ENCODE measurements around the gene DNAJC6. TPM values are rescaled to one million over a fixed set of nuclear protein-coding genes. Genes with fewer than 3 reads are reported as not detected.

DNAJC6 gene
- total and polyA plus RNA-seq, 7 donors, result 0.09 to 2.2 (median 0.46) TPM

GRCh38 chr1:65412256-65412983, 103.1 kb downstream of the DNAJC6 start:
- Histone ChIP-seq H3K9me3 (no peaks in the 10 kb centered on the region), H3K27ac (no peak overlapping the region), H3K36me3 (ENCODE audit: insufficient read depth in 1 of 2, low read depth in 1 of 2) (no peaks in the 10 kb centered on the region), H3K27me3 (ENCODE audit: insufficient read depth in 3 of 3, low read length in 2 of 3) (no peaks in the 10 kb centered on the region), H3K4me3 (no peak overlapping the region), H3K4me1 (no peaks in the 10 kb centered on the region)
- intact Hi-C loops (cut with DNase I), result no loop called here
- 87 to 91% (median 88%) methylated on average over 4 of the region's 4 CpGs for WGBS, 3 donors
- ATAC-seq (no peak), DNase-seq (no peak)
- TF ChIP-seq, protein P1, sequence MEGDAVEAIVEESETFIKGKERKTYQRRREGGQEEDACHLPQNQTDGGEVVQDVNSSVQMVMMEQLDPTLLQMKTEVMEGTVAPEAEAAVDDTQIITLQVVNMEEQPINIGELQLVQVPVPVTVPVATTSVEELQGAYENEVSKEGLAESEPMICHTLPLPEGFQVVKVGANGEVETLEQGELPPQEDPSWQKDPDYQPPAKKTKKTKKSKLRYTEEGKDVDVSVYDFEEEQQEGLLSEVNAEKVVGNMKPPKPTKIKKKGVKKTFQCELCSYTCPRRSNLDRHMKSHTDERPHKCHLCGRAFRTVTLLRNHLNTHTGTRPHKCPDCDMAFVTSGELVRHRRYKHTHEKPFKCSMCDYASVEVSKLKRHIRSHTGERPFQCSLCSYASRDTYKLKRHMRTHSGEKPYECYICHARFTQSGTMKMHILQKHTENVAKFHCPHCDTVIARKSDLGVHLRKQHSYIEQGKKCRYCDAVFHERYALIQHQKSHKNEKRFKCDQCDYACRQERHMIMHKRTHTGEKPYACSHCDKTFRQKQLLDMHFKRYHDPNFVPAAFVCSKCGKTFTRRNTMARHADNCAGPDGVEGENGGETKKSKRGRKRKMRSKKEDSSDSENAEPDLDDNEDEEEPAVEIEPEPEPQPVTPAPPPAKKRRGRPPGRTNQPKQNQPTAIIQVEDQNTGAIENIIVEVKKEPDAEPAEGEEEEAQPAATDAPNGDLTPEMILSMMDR (IDR thresholded peaks at IDR 0.05), result no peak

DNA sequence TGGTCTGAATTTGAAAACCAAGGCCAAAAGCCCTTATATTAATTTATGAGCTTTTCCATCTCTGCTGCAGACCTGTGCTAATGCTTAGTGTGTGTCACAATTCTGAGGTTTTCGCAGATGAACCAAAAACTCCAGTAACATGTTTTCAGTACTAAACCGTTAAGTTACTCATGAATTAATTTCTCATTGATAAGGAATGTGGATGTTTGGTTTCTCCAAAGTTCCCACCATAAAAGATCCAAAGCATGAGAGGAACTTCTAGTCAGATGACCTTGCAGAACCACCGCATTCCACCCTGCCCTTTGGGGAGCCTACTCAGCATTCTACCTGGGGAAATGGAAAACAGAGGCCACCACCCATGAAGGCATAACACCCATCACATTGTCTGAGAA, 103.6 kb downstream of the DNAJC6 start:
- DNase-seq (no peak), ATAC-seq (no peak)
- 88 to 93% (median 90%) methylated on average over 3 of the region's 3 CpGs for WGBS, 3 donors
- no peaks in the 10 kb centered on the region for H3K9me3 ChIP-seq
- no peaks in the 10 kb centered on the region for H3K4me1 ChIP-seq
- TF ChIP-seq, protein P1 (IDR thresholded peaks at IDR 0.05), result no peak
- no peaks in the 10 kb centered on the region for H3K36me3 ChIP-seq (ENCODE audit: insufficient read depth in 1 of 2, low read depth in 1 of 2)
- H3K27ac ChIP-seq, result no peak overlapping the region
- intact Hi-C loops (cut with DNase I), result no loop called here
- no peak overlapping the region for H3K4me3 ChIP-seq
- no peaks in the 10 kb centered on the region for H3K27me3 ChIP-seq (ENCODE audit: insufficient read depth in 3 of 3, low read length in 2 of 3)

GRCh38 chr1:65414538-65414937, 105.2 kb downstream of the DNAJC6 start:
- intact Hi-C loops (cut with DNase I), result no loop called here
- H3K9me3 ChIP-seq, result no peaks in the 10 kb centered on the region
- no peak overlapping the region for H3K4me3 ChIP-seq
- H3K27me3 ChIP-seq (ENCODE audit: insufficient read depth in 3 of 3, low read length in 2 of 3), result no peaks in the 10 kb centered on the region
- peaks cover 3% of the 10 kb centered on the region for H3K4me1 ChIP-seq
- H3K27ac ChIP-seq, result no peak overlapping the region
- DNase-seq, result no peak
- TF ChIP-seq, protein P1 (IDR thresholded peaks at IDR 0.05), result no peak
- ATAC-seq, result no peak
- H3K36me3 ChIP-seq (ENCODE audit: insufficient read depth in 1 of 2, low read depth in 1 of 2), result no peaks in the 10 kb centered on the region
- WGBS, 3 donors, result 86 to 92% (median 89%) methylated on average over 4 of the region's 4 CpGs

DNA sequence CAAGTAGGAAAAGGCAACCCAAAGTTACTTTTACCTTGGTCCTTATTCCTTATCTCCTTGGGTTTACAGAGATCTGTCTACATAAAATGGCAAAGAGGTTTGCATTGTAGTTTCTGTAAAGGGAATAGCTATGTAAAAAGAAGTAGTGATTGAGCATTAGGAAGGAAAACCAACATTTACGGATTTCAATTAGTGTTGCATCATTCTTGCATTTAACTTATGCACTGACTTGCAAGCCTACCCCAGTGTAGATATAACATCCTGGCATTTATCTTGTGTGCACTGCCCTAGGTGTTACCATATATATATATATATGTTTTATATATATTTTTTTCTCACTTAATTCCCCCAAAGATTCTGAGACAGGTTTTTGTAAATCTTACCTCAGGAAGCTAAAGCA, 107.4 kb downstream of the DNAJC6 start:
- Histone ChIP-seq H3K27me3 (ENCODE audit: insufficient read depth in 3 of 3, low read length in 2 of 3) (no peaks in the 10 kb centered on the region), H3K27ac (no peak overlapping the region), H3K4me1 (peaks cover 4% of the 10 kb centered on the region), H3K4me3 (no peak overlapping the region), H3K36me3 (ENCODE audit: insufficient read depth in 1 of 2, low read depth in 1 of 2) (no peaks in the 10 kb centered on the region), H3K9me3 (no peaks in the 10 kb centered on the region)
- TF ChIP-seq, protein P1 (IDR thresholded peaks at IDR 0.05), result no peak
- DNase-seq (no peak), ATAC-seq (no peak)
- intact Hi-C loops (cut with DNase I), result no loop called here
- WGBS, 3 donors, result 93 to 100% (median 95%) methylated on average over 1 of the region's 1 CpG

- H3K4me3 ChIP-seq, result no peak overlapping the region
- no peaks in the 10 kb centered on the region for H3K27me3 ChIP-seq (ENCODE audit: insufficient read depth in 3 of 3, low read length in 2 of 3)
- H3K27ac ChIP-seq, result no peak overlapping the region
- 74 to 79% (median 75%) methylated on average over 2 of the region's 2 CpGs for WGBS, 3 donors
- H3K4me1 ChIP-seq, result peaks cover 14% of the 10 kb centered on the region
- ATAC-seq (no peak), DNase-seq (no peak)
- no peaks in the 10 kb centered on the region for H3K9me3 ChIP-seq
- TF ChIP-seq, protein P1 (IDR thresholded peaks at IDR 0.05), result no peak
- intact Hi-C loops (cut with DNase I), result no loop called here
- no peaks in the 10 kb centered on the region for H3K36me3 ChIP-seq (ENCODE audit: insufficient read depth in 1 of 2, low read depth in 1 of 2)
Measured at GRCh38 chr1:65417729-65418128, 108.4 kb downstream of the DNAJC6 start.
